GM13976 (cell line): ENCODE results near the gene MSANTD3.
"Not testable (repeated sequence)": the region's sequence is repeated elsewhere in the genome, so short reads cannot be mapped to it uniquely, and the experiment has no call there.

Experiments used
- DNase-seq: peaks from one replicate; pipeline ENCODE4 v3.0.0; 2012; ENCODE audit warnings: low spot score
- CTCF ChIP-seq: IDR thresholded peaks from 2 replicates; pipeline ENCODE4 v1.5.1; 2012; ENCODE audit warnings: borderline replicate concordance, mild to moderate bottlenecking; ENCODE audit not compliant: insufficient read depth; ENCODE audit errors: extremely low read depth, missing control alignments, control extremely low read depth
- in situ Hi-C: fragments of 300-500 bp; cut with MboI; formaldehyde crosslinking; loops from one replicate; pipeline ENCODE4 v1.12.0; 2022; ENCODE audit warnings: low sequenced_read_pairs, mixed read lengths, inconsistent platforms; ENCODE audit not compliant: unreplicated experiment

Gene MSANTD3

GRCh38 chr9:100417815-100418214 lies 9.1 kb upstream of the MSANTD3 start:
- in situ Hi-C loops, result no loop called here
- no peak for TF ChIP-seq CTCF

GRCh38 chr9:100419166-100419565 lies 7.8 kb upstream of the MSANTD3 start:
- in situ Hi-C loops, result no loop called here

More at GRCh38 chr9:100417815-100418214, 9.1 kb upstream of the MSANTD3 start:
- no peak for DNase-seq

GRCh38 chr9:100421116-100421515 lies 5.8 kb upstream of the MSANTD3 start:
- in situ Hi-C loops, DNase-seq: not testable (repeated sequence)

More at GRCh38 chr9:100419166-100419565, 7.8 kb upstream of the MSANTD3 start:
- no peak for DNase-seq
- no peak for TF ChIP-seq CTCF

GRCh38 chr9:100425758-100426157 lies 1.2 kb upstream of the MSANTD3 start:
- no peak for DNase-seq

GRCh38 chr9:100426189-100426529 lies 784 bp upstream of the MSANTD3 start:
- in situ Hi-C loops, result no loop called here
- DNase-seq, result no peak
- no peak for TF ChIP-seq CTCF

More at GRCh38 chr9:100425758-100426157, 1.2 kb upstream of the MSANTD3 start:
- in situ Hi-C loops, result no loop called here
- no peak for TF ChIP-seq CTCF

- in situ Hi-C loops, result no loop called here
- DNase-seq, result no peak
- no peak for TF ChIP-seq CTCF
Measured at GRCh38 chr9:100427366-100428263, 672 bp downstream of the MSANTD3 start.

- no peak for DNase-seq
- in situ Hi-C loops, result no loop called here
Measured at GRCh38 chr9:100428871-100429654, 2.1 kb downstream of the MSANTD3 start.

More at GRCh38 chr9:100428871-100429654, 2.1 kb downstream of the MSANTD3 start:
- no peak for TF ChIP-seq CTCF
